Measurements from ENCODE around the gene RAB8B. TPM values are rescaled to one million over a fixed set of nuclear protein-coding genes. Genes with fewer than 3 reads are reported as not detected.

The RAB8B gene
- polyA plus RNA-seq, 1 donor from 2014 or later: 87.1 TPM

DNA sequence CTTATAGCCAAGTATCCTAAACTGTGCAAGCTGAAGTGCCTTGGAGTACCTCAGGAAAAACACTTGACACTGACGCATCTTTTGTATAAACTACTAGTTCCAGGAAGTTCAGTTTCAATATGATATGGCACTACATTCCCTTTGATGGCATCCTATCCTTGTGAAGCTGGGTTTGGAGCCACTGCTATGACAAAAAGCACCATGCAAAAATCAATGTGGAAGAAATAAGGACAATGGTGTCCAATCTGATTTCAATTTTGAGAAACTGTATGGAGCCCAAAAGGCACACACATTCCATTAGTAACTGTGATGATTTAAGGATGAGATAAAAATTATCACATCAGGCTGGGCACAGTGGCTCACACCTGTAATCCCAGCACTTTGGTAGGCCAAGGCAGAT lies 37.7 kb upstream of the RAB8B start:
- Histone ChIP-seq H3K36me3 (ENCODE audit: insufficient read depth, low read length) (no peaks in the 10 kb centered on the region), H3K27ac (ENCODE audit: low read length) (no peak overlapping the region), H2AFZ (ENCODE audit: low read depth, low read length) (no peak overlapping the region), H3K9ac (ENCODE audit: low read length) (no peak overlapping the region), H4K20me1 (ENCODE audit: insufficient read depth) (no peaks in the 10 kb centered on the region), H3K9me3 (ENCODE audit: low read length) (no peaks in the 10 kb centered on the region), H3K9me2 (ENCODE audit: insufficient read depth, low read length) (no peaks in the 10 kb centered on the region), H3F3A (ENCODE audit: insufficient read depth, low read length, poor library complexity, severe bottlenecking) (no peaks in the 10 kb centered on the region), H3K79me2 (replicated peaks; ENCODE audit: insufficient read depth, low read length) (peaks cover 29% of the 10 kb centered on the region), H3K4me2 (ENCODE audit: low read length) (no peak overlapping the region), H3K27me3 (ENCODE audit: insufficient read depth, low read depth, low read length) (no peaks in the 10 kb centered on the region), H3K4me3 (ENCODE audit: low read length) (no peak overlapping the region)
- no peak for TF ChIP-seq SMC3 (conservative IDR thresholded peaks at IDR 0.05; ENCODE audit: poor library complexity)
- TF ChIP-seq, protein P1, sequence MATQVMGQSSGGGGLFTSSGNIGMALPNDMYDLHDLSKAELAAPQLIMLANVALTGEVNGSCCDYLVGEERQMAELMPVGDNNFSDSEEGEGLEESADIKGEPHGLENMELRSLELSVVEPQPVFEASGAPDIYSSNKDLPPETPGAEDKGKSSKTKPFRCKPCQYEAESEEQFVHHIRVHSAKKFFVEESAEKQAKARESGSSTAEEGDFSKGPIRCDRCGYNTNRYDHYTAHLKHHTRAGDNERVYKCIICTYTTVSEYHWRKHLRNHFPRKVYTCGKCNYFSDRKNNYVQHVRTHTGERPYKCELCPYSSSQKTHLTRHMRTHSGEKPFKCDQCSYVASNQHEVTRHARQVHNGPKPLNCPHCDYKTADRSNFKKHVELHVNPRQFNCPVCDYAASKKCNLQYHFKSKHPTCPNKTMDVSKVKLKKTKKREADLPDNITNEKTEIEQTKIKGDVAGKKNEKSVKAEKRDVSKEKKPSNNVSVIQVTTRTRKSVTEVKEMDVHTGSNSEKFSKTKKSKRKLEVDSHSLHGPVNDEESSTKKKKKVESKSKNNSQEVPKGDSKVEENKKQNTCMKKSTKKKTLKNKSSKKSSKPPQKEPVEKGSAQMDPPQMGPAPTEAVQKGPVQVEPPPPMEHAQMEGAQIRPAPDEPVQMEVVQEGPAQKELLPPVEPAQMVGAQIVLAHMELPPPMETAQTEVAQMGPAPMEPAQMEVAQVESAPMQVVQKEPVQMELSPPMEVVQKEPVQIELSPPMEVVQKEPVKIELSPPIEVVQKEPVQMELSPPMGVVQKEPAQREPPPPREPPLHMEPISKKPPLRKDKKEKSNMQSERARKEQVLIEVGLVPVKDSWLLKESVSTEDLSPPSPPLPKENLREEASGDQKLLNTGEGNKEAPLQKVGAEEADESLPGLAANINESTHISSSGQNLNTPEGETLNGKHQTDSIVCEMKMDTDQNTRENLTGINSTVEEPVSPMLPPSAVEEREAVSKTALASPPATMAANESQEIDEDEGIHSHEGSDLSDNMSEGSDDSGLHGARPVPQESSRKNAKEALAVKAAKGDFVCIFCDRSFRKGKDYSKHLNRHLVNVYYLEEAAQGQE (IDR thresholded peaks at IDR 0.05; ENCODE audit: borderline replicate concordance): no peak
- no peak for TF ChIP-seq TAF1 (IDR thresholded peaks at IDR 0.05; ENCODE audit: low read depth)
- TF ChIP-seq MXI1 (conservative IDR thresholded peaks at IDR 0.05; ENCODE audit: poor library complexity, severe bottlenecking): no peak
- no peak for TF ChIP-seq RAD21 (conservative IDR thresholded peaks at IDR 0.05)
- no peak for TF ChIP-seq EP300 (conservative IDR thresholded peaks at IDR 0.05; ENCODE audit: poor library complexity, severe bottlenecking)
- no peak for TF ChIP-seq POLR2AphosphoS5 (IDR thresholded peaks at IDR 0.05)
- TF ChIP-seq, protein P2, sequence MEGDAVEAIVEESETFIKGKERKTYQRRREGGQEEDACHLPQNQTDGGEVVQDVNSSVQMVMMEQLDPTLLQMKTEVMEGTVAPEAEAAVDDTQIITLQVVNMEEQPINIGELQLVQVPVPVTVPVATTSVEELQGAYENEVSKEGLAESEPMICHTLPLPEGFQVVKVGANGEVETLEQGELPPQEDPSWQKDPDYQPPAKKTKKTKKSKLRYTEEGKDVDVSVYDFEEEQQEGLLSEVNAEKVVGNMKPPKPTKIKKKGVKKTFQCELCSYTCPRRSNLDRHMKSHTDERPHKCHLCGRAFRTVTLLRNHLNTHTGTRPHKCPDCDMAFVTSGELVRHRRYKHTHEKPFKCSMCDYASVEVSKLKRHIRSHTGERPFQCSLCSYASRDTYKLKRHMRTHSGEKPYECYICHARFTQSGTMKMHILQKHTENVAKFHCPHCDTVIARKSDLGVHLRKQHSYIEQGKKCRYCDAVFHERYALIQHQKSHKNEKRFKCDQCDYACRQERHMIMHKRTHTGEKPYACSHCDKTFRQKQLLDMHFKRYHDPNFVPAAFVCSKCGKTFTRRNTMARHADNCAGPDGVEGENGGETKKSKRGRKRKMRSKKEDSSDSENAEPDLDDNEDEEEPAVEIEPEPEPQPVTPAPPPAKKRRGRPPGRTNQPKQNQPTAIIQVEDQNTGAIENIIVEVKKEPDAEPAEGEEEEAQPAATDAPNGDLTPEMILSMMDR (IDR thresholded peaks at IDR 0.05; ENCODE audit: poor library complexity, severe bottlenecking): no peak
- TF ChIP-seq EZH2 (IDR thresholded peaks at IDR 0.05; ENCODE audit: borderline replicate concordance, insufficient read depth, low read length, poor library complexity, severe bottlenecking): no peak

DNA sequence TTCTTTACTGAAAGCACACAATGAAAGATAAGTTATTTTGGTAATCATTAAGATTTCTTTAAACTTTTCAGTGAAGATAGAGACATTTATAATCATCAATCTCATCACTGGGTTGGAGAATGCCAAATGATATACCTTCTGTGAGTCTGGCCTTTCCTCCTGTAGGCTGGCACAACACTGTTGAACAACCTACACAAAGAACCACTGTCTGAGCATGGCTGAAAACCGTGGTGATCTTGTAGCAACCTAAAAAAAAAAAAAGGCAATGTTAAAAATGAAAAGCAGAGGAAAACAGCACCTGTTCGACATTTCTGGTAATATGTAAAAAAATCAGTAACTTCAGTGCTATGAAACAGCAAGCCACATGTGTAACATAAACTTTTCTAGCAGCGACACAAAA lies 33.9 kb upstream of the RAB8B start:
- H3K27me3 ChIP-seq (ENCODE audit: insufficient read depth, low read depth, low read length): no peaks in the 10 kb centered on the region
- H3K9me3 ChIP-seq (ENCODE audit: low read length): no peaks in the 10 kb centered on the region
- H3K36me3 ChIP-seq (ENCODE audit: insufficient read depth, low read length): no peaks in the 10 kb centered on the region
- H3K9me2 ChIP-seq (ENCODE audit: insufficient read depth, low read length): no peaks in the 10 kb centered on the region
- no peak overlapping the region for H3K27ac ChIP-seq (ENCODE audit: low read length)
- no peak overlapping the region for H3K4me2 ChIP-seq (ENCODE audit: low read length)
- no peak overlapping the region for H2AFZ ChIP-seq (ENCODE audit: low read depth, low read length)
- no peaks in the 10 kb centered on the region for H4K20me1 ChIP-seq (ENCODE audit: insufficient read depth)
- no peak for TF ChIP-seq SMC3 (conservative IDR thresholded peaks at IDR 0.05; ENCODE audit: poor library complexity)
- no peak for TF ChIP-seq RAD21 (conservative IDR thresholded peaks at IDR 0.05)
- TF ChIP-seq TAF1 (IDR thresholded peaks at IDR 0.05; ENCODE audit: low read depth): no peak
- no peak for TF ChIP-seq EP300 (conservative IDR thresholded peaks at IDR 0.05; ENCODE audit: poor library complexity, severe bottlenecking)
- no peak for TF ChIP-seq POLR2AphosphoS5 (IDR thresholded peaks at IDR 0.05)
- TF ChIP-seq, protein P2 (IDR thresholded peaks at IDR 0.05; ENCODE audit: poor library complexity, severe bottlenecking): no peak
- TF ChIP-seq, protein P1 (IDR thresholded peaks at IDR 0.05; ENCODE audit: borderline replicate concordance): no peak
- no peak for TF ChIP-seq EZH2 (IDR thresholded peaks at IDR 0.05; ENCODE audit: borderline replicate concordance, insufficient read depth, low read length, poor library complexity, severe bottlenecking)
- TF ChIP-seq MXI1 (conservative IDR thresholded peaks at IDR 0.05; ENCODE audit: poor library complexity, severe bottlenecking): no peak
- peak overlapping the region; percentile 99 for H3K4me3 ChIP-seq (ENCODE audit: low read length)
- H3F3A ChIP-seq (ENCODE audit: insufficient read depth, low read length, poor library complexity, severe bottlenecking): peaks cover 4% of the 10 kb centered on the region
- no peak overlapping the region for H3K9ac ChIP-seq (ENCODE audit: low read length)
- peaks cover 33% of the 10 kb centered on the region for H3K79me2 ChIP-seq (replicated peaks; ENCODE audit: insufficient read depth, low read length)

All from neural cell (in vitro differentiated cells).